KOPT-K1 (cell line): ENCODE data around the gene B4GALT2.

Experiments
- H3K27ac ChIP-seq: fragments of 200-600 bp; sonication (generic); 2 replicates; pipeline ENCODE4 v1.5.1; 2016; ENCODE audit warnings: antibody characterized with exemption, mild to moderate bottlenecking, low read depth, low read length; ENCODE audit not compliant: poor library complexity, severe bottlenecking
- H3K36me3 ChIP-seq: fragments of 200-600 bp; sonication (generic); 2 replicates; pipeline ENCODE4 v1.5.1; 2017; ENCODE audit warnings: antibody characterized with exemption, mild to moderate bottlenecking, low read length, moderate library complexity; ENCODE audit not compliant: insufficient read depth
- H3K9me3 ChIP-seq: fragments of 200-600 bp; sonication (generic); 2 replicates; pipeline ENCODE4 v1.5.1; 2017; ENCODE audit warnings: antibody characterized with exemption, low read length, mild to moderate bottlenecking; ENCODE audit not compliant: insufficient read depth, poor library complexity, severe bottlenecking

The B4GALT2 gene

DNA sequence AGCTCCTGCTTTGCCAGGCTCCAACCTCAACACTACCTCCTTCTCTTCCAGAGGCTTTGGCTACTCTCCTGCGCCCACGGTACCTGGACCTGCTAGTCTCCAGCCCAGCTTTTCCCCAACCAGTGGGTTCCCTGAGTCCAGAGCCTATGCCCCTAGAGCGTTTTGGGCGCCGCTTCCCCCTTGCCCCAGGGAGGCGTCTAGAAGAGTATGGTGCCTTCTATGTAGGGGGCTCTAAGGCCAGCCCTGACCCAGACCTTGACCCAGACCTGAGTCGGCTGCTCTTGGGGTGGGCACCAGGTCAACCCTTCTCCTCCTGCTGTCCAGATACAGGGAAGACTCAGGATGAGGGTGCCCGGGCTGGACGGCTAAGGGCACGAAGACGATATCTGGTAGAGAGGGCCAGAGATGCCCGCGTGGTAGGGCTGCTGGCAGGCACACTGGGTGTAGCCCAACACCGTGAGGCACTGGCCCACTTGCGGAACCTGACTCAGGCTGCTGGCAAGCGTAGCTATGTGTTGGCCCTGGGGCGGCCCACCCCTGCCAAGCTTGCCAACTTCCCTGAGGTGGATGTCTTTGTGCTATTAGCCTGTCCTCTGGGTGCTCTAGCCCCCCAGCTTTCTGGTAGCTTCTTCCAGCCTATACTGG lies 7.6 kb upstream of the B4GALT2 start:
- Histone ChIP-seq H3K27ac (no peak overlapping the region), H3K36me3 (peaks cover 28% of the 10 kb centered on the region)

DNA sequence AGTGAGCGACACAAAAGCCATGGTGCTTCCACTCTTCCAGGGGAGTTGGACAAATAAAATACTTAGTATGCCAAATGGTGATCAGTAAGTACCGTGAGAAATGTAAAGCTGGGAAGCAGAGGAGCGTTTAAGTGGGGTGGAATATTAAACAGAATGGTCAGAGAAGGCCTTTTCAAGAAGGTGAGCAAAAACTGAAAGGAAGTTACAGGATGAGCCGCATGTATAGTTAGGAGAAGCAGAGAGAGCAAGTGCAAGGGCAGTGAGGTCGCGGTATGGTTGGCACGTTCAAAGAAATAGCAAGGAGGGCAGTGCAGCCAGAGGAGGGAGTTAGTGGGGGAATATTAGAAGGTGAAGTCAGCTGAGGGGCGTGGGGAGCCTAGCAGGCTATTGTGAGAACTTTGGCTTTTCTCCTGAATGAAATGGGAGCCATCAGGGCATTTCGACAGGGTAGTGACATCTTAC lies 5.0 kb upstream of the B4GALT2 start:
- peak overlapping the region; percentile 73 for H3K27ac ChIP-seq
- H3K36me3 ChIP-seq = peaks cover 46% of the 10 kb centered on the region
- H3K9me3 ChIP-seq = no peaks in the 10 kb centered on the region

More for the DNA sequence above, 7.6 kb upstream of the B4GALT2 start:
- no peaks in the 10 kb centered on the region for H3K9me3 ChIP-seq

GRCh38 chr1:43974443-43975248 lies 4.4 kb upstream of the B4GALT2 start, which contains the start of gene ATP6V0B:
Gene ATP6V0B, plus strand, starts transcription at chr1:43974960. Its CDS starts 81 bp downstream, at chr1:43975041.
- Histone ChIP-seq H3K9me3 (no peaks in the 10 kb centered on the region), H3K36me3 (peaks cover 46% of the 10 kb centered on the region), H3K27ac (peak within 1 kb of the TSS; percentile 73)

- H3K9me3 ChIP-seq = no peaks in the 10 kb centered on the region
- H3K27ac ChIP-seq = peak overlapping the region; percentile 73
- peaks cover 46% of the 10 kb centered on the region for H3K36me3 ChIP-seq
These were observed 3.6 kb upstream of the B4GALT2 start for GRCh38 chr1:43975249-43975961.

DNA sequence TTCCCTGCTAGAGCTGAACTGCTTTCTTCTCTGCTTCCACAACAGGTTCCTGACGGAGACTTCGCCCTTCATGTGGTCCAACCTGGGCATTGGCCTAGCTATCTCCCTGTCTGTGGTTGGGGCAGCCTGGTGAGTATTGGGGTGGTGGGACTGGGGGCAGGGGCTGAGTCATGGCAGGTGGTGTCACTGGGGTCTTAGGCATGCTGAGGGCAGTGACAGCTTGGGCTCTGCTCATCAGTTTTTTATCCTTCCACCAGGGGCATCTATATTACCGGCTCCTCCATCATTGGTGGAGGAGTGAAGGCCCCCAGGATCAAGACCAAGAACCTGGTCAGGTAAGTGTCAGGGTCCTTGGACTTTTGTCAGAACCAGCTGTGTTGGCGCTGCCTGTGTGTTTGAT lies 3.0 kb upstream of the B4GALT2 start:
- H3K9me3 ChIP-seq = no peaks in the 10 kb centered on the region
- H3K27ac ChIP-seq = peak overlapping the region; percentile 73
- peaks cover 46% of the 10 kb centered on the region for H3K36me3 ChIP-seq

DNA sequence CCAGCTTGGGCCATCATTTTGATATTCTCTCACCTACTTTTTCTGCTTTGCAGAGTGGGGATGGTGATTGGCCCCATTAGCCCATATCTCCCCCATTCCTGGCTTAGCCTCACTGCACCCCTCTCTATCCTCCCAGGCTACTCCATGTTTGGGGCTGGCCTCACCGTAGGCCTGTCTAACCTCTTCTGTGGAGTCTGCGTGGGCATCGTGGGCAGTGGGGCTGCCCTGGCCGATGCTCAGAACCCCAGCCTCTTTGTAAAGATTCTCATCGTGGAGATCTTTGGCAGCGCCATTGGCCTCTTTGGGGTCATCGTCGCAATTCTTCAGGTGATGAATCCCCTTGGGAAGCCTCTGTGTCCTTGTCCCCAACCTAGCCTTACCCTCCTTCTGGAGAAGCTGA lies 2.1 kb upstream of the B4GALT2 start:
- H3K9me3 ChIP-seq = no peaks in the 10 kb centered on the region
- H3K27ac ChIP-seq = no peak overlapping the region
- peaks cover 44% of the 10 kb centered on the region for H3K36me3 ChIP-seq

DNA sequence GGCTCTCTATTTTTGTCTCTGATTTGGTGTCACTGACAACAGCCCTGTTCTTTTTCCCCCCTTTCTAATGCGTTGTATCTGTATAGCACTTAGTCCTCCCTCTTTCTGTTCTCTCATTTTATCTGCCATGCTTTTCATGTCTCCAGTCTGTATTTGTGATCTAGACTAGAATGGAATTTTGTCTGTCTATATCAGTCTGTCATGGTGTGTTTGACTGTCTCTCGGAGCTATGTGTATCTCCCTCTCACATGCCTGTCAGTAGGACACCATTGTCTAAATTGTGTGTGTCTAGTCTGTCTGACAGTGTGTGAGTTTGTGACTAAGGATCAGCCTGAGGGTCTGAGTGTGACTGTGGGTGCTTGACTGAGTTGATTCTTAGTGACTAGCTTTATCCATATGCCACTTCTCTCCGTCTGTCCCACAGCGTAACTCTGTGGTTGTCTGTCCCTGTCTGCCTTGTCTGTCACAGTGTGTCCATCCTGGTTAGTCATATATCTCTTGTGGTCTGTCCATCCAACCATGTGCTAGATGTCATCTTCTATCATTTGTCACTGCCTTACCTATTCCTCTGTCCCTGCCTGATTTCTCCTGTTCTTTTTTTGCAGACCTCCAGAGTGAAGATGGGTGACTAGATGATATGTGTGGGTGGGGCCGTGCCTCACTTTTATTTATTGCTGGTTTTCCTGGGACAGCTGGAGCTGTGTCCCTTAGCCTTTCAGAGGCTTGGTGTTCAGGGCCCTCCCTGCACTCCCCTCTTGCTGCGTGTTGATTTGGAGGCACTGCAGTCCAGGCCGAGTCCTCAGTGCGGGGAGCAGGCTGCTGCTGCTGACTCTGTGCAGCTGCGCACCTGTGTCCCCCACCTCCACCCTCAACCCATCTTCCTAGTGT lies 1.4 kb upstream of the B4GALT2 start:
- Histone ChIP-seq H3K9me3 (no peaks in the 10 kb centered on the region), H3K36me3 (peaks cover 36% of the 10 kb centered on the region), H3K27ac (no peak overlapping the region)

- Histone ChIP-seq H3K9me3 (no peaks in the 10 kb centered on the region), H3K36me3 (peaks cover 32% of the 10 kb centered on the region), H3K27ac (no peak overlapping the region)
These were observed 803 bp upstream of the B4GALT2 start for GRCh38 chr1:43978264-43978550.

GRCh38 chr1:43979261-43979527 lies 184 bp downstream of the B4GALT2 start:
- Histone ChIP-seq H3K9me3 (no peaks in the 10 kb centered on the region), H3K36me3 (peaks cover 28% of the 10 kb centered on the region), H3K27ac (no peak overlapping the region)

DNA sequence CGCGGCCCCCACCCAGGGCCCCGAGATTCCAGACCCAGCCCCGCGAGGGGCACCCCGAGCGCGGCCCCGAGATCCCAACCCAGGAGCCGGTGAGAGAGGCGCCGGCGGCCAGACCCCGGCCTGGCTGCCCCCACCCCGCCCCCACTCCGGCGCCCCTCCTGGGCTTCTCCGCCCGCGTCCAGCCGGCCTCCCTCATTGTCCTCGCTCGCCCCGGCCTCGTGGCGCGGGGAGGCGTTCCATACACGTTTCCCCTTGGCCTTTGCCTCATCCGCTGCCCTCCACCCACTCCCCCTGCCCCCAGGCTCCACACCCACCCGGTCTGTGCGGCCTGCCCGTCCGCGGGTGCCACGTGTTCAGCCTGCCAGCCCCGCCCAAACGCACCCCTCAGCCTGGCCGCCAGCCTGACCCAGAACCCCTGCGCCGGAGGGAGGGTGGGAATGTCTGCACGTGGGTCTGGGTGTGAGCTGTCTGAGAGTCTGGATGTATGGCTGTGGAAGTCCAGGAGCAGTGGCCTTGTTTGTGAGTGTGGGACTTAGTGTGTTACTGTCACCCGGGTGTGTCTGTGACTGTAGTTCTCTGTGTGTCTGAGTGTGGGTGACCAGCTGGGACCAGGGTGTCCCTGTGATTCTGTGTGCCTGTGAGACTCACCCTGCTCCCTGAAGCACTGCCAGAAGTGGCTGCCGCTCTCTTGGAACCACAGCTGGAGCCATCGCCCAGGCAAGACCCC lies 681 bp downstream of the B4GALT2 start:
- Histone ChIP-seq H3K36me3 (peaks cover 28% of the 10 kb centered on the region), H3K27ac (no peak overlapping the region), H3K9me3 (no peaks in the 10 kb centered on the region)

DNA sequence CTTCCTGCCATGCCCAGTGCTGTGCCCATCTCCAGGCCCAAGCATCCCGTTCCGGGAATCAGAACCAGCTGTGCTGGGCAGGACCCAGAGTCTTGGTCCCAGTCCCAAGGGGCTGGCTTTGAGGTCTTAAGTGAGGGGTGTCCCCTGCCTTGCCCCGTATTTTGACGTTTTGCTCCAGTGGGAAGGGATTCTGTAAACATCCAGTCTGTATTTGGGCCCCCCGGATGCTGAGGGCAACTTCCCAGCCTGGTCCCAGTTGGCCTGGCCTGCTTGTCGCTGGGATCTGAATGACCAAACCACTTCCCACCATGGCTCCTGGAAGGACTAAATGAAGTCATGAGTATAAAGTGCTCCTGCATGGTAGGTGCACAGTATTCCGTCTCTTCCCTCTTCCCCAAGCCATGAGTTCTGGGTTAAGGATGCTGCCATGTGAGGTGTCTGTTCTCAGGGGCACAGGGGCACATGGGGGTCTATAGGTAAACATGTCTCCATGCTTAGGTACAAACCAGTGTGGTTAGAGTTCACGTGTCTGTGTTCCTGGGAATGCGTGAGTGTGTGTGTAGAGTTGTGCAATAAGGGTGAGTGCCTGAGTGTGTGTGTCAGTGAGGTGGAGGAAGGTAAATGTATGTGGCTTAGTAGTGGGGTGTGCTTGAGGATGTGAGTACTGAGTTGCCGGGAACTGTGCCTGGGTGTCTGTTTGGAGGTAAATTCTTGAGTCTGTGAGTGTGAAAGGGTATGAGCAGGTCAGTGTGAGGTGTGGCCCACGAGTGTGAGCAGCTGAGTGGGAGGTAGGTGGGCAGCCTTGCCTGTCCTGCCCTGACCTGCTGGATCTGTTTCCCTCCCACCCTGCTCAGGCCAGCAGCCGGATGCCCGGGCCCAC lies 1.5 kb downstream of the B4GALT2 start:
- Histone ChIP-seq H3K9me3 (no peaks in the 10 kb centered on the region), H3K36me3 (peaks cover 28% of the 10 kb centered on the region), H3K27ac (no peak overlapping the region)

GRCh38 chr1:43981135-43981491 lies 2.1 kb downstream of the B4GALT2 start:
- Histone ChIP-seq H3K27ac (no peak overlapping the region), H3K36me3 (peaks cover 26% of the 10 kb centered on the region), H3K9me3 (no peaks in the 10 kb centered on the region)

- no peaks in the 10 kb centered on the region for H3K9me3 ChIP-seq
- peaks cover 21% of the 10 kb centered on the region for H3K36me3 ChIP-seq
- no peak overlapping the region for H3K27ac ChIP-seq
These were observed 2.6 kb downstream of the B4GALT2 start for GRCh38 chr1:43981636-43982035.

DNA sequence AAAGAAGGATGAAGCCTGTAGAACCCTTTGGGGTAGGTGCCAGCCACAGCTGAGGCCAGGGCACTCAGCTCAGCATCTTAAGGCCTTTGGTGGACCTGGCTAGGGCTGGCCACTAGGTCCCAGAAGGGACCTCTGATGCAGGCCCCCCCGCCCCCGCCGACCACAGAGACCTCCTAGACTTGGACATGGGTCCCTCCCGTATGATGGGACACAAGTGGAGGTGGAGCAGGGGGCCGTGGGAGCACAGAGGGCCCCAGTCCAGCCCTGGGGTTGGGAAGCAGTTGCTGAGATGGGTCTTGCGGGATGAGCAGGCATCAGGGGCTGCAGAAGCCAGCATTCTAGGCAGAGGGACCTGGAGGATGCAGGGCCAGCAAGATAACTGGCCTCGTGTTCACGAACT lies 3.2 kb downstream of the B4GALT2 start:
- Histone ChIP-seq H3K36me3 (peaks cover 15% of the 10 kb centered on the region), H3K9me3 (no peaks in the 10 kb centered on the region), H3K27ac (no peak overlapping the region)
